ENCODE measurements around the gene NMB.

Gene NMB

GRCh38 chr15:84609818-84610525 is 48.0 kb downstream of the NMB start:
- TF ChIP-seq POLR2AphosphoS5 (IDR thresholded peaks at IDR 0.05; ENCODE audit: low read depth): no peak
- H3K27me3 ChIP-seq (ENCODE audit: insufficient read depth, poor library complexity, severe bottlenecking): no peaks in the 10 kb centered on the region
- no peak overlapping the region for H3K27ac ChIP-seq (replicated peaks)
- DNase-seq (ENCODE audit: low read depth in 1 of 2, low spot score in 1 of 2): no peak
- H3K4me3 ChIP-seq (replicated peaks; ENCODE audit: insufficient read depth, low read length): no peak overlapping the region

GRCh38 chr15:84608707-84609284 is 49.2 kb downstream of the NMB start:
- Histone ChIP-seq H3K27me3 (ENCODE audit: insufficient read depth, poor library complexity, severe bottlenecking) (no peaks in the 10 kb centered on the region), H3K4me3 (replicated peaks; ENCODE audit: insufficient read depth, low read length) (no peak overlapping the region), H3K27ac (replicated peaks) (no peak overlapping the region)
- TF ChIP-seq, protein P1, sequence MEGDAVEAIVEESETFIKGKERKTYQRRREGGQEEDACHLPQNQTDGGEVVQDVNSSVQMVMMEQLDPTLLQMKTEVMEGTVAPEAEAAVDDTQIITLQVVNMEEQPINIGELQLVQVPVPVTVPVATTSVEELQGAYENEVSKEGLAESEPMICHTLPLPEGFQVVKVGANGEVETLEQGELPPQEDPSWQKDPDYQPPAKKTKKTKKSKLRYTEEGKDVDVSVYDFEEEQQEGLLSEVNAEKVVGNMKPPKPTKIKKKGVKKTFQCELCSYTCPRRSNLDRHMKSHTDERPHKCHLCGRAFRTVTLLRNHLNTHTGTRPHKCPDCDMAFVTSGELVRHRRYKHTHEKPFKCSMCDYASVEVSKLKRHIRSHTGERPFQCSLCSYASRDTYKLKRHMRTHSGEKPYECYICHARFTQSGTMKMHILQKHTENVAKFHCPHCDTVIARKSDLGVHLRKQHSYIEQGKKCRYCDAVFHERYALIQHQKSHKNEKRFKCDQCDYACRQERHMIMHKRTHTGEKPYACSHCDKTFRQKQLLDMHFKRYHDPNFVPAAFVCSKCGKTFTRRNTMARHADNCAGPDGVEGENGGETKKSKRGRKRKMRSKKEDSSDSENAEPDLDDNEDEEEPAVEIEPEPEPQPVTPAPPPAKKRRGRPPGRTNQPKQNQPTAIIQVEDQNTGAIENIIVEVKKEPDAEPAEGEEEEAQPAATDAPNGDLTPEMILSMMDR (IDR thresholded peaks at IDR 0.05; ENCODE audit: insufficient read depth, low read length): no peak
- TF ChIP-seq SPI1 (IDR thresholded peaks at IDR 0.05; ENCODE audit: borderline replicate concordance, low read depth): no peak
- TF ChIP-seq, protein P2, sequence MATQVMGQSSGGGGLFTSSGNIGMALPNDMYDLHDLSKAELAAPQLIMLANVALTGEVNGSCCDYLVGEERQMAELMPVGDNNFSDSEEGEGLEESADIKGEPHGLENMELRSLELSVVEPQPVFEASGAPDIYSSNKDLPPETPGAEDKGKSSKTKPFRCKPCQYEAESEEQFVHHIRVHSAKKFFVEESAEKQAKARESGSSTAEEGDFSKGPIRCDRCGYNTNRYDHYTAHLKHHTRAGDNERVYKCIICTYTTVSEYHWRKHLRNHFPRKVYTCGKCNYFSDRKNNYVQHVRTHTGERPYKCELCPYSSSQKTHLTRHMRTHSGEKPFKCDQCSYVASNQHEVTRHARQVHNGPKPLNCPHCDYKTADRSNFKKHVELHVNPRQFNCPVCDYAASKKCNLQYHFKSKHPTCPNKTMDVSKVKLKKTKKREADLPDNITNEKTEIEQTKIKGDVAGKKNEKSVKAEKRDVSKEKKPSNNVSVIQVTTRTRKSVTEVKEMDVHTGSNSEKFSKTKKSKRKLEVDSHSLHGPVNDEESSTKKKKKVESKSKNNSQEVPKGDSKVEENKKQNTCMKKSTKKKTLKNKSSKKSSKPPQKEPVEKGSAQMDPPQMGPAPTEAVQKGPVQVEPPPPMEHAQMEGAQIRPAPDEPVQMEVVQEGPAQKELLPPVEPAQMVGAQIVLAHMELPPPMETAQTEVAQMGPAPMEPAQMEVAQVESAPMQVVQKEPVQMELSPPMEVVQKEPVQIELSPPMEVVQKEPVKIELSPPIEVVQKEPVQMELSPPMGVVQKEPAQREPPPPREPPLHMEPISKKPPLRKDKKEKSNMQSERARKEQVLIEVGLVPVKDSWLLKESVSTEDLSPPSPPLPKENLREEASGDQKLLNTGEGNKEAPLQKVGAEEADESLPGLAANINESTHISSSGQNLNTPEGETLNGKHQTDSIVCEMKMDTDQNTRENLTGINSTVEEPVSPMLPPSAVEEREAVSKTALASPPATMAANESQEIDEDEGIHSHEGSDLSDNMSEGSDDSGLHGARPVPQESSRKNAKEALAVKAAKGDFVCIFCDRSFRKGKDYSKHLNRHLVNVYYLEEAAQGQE (IDR thresholded peaks at IDR 0.05; ENCODE audit: insufficient replicate concordance, low read depth): no peak
- TF ChIP-seq POLR2AphosphoS5 (IDR thresholded peaks at IDR 0.05; ENCODE audit: low read depth): no peak
- TF ChIP-seq GABPA (IDR thresholded peaks at IDR 0.05; ENCODE audit: low read depth): no peak
- DNase-seq (ENCODE audit: low read depth in 1 of 2, low spot score in 1 of 2): no peak

- TF ChIP-seq GABPA (IDR thresholded peaks at IDR 0.05; ENCODE audit: low read depth): no peak
- TF ChIP-seq POLR2AphosphoS5 (IDR thresholded peaks at IDR 0.05; ENCODE audit: low read depth): no peak
- Histone ChIP-seq H3K27me3 (ENCODE audit: insufficient read depth, poor library complexity, severe bottlenecking) (no peaks in the 10 kb centered on the region), H3K4me3 (replicated peaks; ENCODE audit: insufficient read depth, low read length) (no peak overlapping the region), H3K27ac (replicated peaks) (no peak overlapping the region)
- no peak for DNase-seq (ENCODE audit: low read depth in 1 of 2, low spot score in 1 of 2)
These were observed 51.3 kb downstream of the NMB start for GRCh38 chr15:84606653-84607120.

DNA sequence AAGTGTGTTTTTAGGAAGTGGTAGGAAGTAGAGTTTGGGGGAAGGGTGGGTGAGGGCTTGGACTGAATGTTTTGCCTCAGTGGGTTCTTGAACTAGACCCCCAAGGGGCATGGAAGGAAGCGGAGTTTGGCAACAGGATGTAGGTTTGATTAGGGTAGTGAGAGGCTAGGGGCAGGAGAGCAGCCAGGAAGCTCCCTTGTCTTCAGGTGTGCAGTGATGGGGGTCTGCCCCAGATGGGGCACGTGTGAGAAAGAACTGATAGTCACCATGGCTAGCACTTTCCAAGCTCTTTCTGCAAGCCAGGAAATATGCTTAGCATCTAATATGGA is 52.5 kb downstream of the NMB start:
- Histone ChIP-seq H3K27me3 (ENCODE audit: insufficient read depth, poor library complexity, severe bottlenecking) (no peaks in the 10 kb centered on the region), H3K4me3 (replicated peaks; ENCODE audit: insufficient read depth, low read length) (no peak overlapping the region), H3K27ac (replicated peaks) (no peak overlapping the region)
- no peak for TF ChIP-seq POLR2AphosphoS5 (IDR thresholded peaks at IDR 0.05; ENCODE audit: low read depth)
- TF ChIP-seq, protein P2 (IDR thresholded peaks at IDR 0.05; ENCODE audit: insufficient replicate concordance, low read depth): no peak
- DNase-seq (ENCODE audit: low read depth in 1 of 2, low spot score in 1 of 2): no peak

All from HL-60 (cell line).